ENCODE results near the gene KRT73.

Gene KRT73

DNA sequence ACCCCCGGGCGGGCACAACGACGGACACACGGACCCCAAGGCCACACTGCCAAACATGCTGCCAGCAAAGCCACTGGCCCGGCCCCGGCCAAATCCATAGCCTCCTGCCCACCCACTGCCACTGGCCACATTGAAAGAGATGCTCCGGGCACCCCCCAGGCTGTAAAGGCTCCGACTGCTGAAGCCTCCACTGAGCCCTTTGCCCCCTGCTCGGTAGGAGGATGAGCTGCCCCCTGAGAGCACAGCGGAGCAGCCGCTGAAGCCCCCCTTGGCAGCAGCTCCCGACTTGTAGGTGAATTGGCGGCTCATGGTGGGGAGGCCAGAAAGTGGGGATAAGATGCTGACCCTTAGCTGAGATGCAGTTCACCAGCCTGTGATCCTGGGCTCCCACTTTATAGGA lies at the start of gene KRT73:
TSS of gene KRT73 (minus strand) at position 344 of the 400 bp plus-strand sequence. CDS start at position 309, 35 bp downstream.
- FAIRE-seq = no peak

DNA sequence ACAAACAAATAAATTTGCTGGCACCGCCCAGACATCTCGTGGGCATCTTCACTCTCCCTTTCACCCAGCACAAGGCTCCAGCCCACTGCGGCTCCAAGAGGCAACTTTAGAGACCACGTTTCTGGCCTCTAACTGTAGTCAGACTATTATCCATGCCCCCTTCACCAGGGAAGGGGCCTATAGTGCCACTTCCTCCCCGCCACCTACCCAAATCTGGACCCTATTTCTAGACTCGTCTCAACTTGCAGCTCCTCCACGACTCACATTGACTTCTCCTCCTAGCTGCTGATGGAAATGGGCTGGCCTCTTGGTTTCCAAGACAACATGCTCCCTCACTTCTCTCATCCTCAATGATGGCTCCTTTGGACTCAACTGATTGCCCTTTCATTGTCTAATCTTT lies 49.6 kb upstream of the KRT73 start:
- FAIRE-seq = no peak

DNA sequence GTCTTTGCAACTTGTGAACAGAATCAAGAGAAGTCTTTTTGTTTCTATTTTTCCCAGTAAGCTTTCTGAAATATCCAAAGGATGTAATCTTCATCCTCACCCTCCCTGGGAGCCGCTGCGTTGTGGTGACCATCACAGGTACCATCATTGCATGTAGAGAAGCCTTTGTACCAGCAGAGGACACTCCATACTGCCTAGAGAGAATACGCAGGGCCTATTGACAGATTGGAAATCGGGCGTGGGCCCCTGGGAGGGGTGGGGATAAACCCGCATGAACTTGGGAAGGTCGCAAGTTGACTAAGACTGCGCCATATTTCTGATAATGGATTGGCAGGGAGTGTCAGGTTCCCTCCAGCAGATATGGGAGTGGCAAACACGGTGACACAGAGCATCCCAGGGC lies 49.1 kb upstream of the KRT73 start:
- FAIRE-seq = no peak

DNA sequence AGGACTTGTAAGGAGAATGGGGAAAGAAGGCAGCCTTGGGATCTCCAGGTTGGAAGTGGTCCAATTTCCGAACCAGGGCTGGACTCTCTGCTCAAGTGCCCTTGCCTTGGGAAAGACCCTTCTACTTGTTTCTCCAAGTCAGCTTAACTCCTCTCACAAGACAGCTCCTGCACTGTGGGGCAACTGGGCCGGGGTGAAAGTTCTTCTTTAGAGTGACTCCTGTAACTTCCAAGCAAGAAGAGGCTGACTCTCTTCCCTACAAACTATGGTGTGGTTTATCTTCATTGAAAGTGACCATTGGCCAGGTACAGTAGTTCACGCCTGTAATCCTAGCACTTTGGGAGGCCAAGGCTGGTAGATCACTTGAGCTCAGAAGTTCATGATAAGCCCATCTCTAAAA lies 48.1 kb upstream of the KRT73 start:
- no peak for FAIRE-seq

DNA sequence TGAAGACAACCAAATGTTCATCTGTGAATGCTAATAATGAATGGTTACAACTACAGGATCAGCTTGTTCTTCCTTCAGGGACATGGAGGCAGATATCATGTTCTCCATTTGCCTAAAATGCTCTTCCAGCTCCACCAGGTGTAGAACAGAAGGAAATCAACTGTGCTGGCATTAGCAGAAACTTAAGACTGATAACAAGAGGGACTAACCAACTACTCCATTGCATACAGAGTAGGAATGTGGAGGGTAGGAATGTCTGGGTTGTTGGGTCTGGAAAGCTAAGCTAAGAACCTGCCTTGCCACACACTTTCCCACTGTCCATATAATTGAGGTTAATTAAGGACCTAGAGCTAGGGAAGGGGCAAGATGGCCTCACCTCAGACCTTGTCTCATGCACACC lies 45.1 kb upstream of the KRT73 start:
- no peak for FAIRE-seq

DNA sequence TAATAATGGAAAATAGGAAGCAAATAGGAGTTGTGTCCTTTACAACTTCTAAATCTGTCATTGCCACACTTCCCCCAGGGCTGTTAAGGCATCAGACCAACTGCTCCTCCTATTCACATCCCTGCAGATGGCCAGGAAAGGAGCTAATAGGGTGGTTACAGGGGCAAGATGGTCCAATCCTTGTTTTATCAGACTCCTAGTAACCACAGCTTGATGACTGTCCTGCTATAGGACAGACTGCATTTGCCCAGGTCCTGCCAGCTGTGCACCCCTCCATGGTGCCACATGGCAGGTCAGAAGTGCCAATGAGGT lies 44.5 kb upstream of the KRT73 start:
- FAIRE-seq = no peak

DNA sequence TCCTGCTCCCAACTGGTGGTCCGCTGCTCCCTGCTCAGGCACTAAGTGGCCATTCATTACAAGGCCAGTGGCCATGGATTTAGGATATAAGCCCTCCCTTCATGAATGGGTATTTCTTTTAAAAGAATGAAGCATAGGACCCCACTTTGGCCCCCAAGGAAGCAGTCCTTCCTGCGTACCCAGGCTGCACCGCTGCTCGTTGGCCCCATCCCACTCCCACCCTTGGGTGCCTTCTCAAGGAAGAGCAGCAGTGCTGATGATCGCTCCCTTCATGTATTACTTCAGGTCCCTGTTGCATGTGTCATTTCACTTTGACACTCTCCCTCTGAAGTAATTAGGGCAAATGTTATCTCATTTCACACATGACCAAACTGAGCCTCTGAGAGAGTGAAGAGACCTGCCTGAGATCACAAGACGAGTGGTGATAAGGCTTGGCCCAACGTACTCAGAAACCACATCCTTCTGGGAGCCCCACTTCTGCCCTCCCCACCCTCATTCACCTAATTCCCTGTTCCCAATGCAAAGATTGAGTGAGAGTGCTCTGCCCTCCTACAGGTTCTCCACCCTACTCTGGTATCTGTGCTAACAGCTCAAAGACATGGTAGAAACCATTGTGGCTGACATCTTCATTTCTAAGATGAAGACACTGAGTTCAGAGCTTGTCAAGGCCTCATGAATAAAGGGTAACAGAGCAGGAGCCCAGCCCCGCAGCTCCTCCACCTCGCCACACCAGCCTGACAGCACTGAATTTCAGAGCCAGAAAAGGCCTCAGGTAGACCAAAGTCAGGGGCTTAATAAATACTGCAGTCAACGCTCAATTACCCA lies 43.9 kb upstream of the KRT73 start:
- no peak for FAIRE-seq

DNA sequence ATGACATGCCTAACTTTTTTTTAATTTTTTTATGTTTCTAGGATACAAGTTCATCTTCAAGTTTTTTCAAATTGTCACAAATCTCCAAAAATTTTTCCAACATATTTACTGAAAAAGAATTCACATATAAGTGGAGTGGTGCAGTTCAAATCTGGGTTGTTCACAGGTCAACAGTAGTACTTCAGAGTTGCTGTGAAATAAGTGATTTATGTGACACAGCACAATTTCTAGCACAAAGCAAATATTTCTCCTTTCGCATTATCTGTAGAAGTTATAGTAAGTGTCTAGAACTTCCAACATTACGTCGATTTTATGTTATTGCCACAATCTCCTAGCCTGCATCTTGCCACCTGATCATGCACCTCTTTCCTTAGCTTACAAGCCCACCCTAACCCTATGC lies 43.3 kb upstream of the KRT73 start:
- no peak for FAIRE-seq

DNA sequence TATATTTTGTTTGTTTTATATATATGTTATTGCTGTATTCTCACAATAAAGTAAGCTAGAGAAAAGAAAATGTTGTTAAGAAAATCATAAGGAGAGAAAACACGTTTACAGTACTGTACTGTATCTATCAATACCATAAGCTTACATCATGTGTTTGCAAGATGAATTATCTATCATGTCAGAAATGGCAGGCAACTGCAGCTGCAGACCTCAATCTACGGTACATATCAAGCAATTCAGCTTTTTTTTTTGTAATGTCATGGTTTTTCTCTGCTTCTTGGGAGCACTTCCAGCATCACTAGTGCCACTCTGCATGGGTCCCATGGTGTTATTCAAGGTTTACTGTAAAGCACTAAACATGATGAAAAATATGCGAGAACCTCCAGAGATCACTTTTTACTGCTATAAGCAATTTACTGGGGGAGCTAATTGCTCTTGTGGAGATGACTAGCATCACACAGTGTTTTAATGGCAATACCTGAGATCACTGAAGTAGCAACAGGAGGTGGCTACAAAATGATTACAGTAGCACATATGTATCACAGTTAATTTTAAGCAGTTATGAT lies 42.7 kb upstream of the KRT73 start:
- FAIRE-seq = no peak

DNA sequence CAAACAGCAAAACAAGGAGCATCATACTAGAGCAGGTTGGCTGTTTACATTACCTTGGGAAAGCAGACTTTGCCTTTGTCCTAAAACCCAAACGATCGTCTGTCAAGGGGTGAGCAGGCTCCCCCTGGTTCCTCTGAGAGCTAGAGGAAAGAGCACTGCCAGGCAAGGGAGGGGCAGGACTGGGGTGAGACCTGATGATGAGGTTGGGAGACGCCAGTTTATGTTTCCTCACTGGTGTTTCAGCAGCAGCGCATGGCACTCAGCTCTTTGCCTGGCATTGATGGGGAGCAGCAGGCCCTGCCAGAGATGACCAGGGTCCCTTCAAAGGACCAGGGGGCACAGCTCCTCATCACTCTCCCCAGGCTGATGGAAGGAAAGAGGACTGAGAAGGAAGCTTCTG lies 41.6 kb upstream of the KRT73 start:
- FAIRE-seq = no peak

DNA sequence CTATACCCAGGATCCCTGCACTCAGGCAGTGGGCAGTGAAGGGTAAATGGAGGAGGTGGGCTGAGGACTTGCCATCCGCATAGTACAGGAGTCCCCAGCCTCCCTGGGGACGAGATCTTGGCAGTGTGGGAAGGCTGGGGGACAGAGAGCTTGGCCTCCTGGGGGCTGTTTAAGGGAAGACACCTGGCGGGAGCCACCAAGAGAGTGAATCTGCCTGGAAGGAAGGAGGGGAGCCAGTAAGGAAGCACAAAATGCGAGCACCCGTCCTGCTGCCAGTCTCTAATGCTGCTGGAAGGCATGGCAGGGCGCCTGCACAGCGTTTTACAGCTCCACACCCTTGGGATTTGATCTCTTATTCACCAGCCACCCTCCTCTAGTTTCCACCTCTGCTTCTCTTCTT lies 41.0 kb upstream of the KRT73 start:
- FAIRE-seq = no peak

DNA sequence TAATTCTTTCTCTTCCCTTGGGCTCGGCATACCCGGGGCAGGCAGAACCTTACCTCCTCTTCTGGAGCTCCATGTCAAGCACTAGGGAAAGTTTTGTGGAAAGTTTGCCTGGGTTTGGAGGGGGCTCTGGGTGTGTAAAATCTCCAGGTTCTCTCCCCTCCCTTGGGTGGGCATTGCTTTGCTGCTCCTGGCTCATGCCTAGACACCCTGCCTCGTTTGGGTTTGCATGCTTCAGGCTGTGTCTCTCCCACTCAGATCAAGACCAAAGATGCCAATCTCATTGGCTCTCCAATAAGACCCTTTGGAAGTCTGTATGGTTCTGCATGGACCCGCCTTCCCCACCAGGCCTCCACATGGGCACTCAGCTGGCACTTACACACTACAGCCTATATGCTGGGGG lies 39.8 kb upstream of the KRT73 start:
- no peak for FAIRE-seq

DNA sequence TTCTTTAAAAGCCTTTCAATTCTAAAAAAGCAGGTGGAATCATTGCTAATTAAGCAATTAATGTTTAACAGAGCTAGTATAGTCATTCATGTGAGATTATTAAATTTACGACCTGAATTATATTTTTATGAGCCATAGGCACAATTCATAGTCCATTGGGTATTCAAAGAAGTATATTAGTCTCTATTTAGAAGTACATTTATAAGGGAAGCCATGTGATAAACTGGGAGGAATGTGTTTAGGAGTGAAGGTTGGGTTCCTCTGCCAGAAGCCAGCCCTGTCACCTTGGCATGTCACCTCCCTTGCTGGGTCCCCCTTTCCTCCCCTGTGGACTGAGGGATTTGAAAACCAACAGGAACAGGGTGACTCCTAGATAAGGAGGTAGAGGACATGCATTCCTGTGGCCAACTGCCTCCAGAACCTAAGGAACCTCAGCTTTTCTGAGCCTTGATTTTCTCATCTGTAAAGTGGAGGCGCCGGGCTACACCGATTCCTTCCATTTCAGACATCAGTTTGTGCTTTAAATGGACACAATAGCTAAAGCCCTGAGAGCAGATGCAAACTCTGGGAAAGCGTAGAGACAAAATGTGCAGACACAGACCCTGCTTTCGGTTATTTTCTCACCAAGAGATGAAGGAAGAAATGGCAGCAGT lies 39.0 kb upstream of the KRT73 start:
- no peak for FAIRE-seq

DNA sequence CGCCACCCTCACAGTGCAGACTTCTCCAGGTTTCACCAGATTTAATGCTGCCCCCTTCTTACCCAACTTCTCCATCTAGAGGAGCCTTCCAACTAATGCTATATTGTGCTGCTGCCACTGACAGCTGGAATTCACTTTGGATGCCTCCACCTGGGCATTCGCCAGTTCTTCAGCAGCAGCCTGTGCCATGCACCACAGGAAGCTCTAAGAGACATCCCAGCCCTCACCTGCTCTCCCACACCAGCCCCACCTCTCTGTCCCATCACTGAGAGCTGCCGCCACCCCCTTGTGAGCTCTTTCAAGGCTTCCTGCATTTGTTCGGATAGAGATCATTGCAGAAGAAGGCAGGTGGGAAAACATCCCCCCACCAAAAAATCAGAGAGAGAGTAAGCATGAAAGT lies 38.3 kb upstream of the KRT73 start:
- no peak for FAIRE-seq

DNA sequence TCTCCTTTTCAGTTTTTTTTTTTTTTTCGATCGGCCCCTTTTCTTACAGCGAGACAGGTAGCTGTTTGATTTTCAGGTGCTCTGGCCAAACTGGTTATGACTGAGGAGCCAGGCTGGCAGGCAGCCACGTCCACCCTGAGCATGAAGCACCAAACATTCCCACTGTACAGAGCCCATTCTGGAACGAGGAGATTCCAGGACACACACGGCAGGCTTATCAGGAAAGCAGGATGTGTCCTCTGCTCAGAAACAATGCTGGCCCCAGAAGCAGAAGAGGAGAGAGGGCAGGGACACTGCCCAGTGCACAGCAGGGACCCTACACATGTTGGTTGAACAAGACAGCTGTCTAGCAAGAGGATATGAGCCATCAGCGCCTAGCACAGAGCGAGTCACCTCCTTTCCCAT lies 37.4 kb upstream of the KRT73 start:
- no peak for FAIRE-seq

DNA sequence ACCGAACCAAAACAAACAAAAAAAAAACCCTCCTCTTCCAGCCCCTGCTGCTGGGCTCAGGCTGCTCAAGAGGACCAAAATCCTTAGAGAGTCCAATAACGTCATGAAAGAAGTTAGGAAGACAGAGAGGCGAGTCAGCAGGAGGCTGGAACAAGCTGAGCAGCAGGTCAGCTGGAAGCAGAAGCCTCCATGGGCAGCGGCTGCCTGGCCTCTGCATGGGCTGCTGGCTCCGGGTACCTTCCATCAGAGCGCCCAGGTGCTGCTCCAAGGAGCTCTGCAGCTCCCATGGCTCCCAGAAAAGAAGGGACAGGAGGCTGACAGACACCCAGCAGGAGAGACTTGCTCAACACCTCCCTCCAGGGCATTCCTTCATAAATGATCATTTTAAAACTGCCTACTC lies 36.9 kb upstream of the KRT73 start:
- no peak for FAIRE-seq

DNA sequence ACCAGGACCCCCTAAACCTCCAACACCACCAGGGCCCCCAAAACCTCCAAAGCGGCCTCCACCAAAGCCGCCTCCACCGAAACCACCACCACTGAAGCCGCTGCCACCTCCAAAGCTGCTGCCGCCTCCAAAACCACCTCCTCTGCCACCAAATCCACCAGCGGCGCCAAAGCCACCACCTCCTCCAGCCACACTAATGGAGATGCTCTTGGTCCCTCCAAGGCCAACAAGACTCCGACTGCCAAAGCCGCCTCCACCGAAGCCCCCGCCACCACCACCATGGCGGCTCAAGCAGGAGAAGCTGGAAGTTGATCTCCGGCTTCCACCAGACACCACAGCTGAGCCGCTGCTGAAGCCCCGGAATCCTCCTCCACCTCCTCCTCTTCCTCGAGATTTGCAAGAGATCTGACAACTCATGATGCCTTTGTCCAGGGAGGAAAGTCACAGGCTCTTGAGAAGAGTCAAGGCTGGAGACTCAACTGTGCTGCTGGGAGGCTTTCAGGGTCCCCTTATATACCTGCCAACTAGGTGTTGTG lies 33.4 kb upstream of the KRT73 start, which contains the start of gene KRT2:
TSS of gene KRT2 (minus strand) at position 486 of the 536 bp plus-strand sequence. CDS start at position 417, 69 bp downstream.
- no peak for FAIRE-seq

DNA sequence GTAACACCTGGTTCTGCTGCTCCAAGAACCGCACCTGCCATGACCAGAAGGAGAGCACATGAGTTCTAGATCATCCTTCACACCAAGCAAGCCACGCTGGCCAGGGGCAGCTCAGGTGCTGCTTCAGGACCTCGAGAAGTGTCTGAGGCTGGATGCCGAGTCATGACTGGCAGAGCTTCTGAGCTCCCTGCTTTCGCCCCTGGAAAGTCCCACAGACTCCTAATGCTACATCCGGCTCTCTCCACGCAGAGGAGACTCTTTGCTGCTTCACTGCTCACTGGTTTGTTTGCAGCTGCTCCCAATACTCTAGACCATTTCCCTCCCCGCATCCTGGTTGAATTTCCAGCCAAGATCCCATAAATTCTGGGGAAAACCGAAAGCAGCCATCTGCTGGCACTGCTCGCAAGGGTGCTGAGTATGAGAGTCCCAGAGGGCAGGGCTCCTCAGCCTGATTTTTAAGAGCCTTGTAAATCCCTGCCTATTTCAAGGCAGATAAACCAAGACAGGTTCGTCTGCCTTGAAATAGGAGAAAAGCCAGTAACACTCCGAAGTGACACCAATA lies 32.2 kb upstream of the KRT73 start:
- FAIRE-seq = no peak

DNA sequence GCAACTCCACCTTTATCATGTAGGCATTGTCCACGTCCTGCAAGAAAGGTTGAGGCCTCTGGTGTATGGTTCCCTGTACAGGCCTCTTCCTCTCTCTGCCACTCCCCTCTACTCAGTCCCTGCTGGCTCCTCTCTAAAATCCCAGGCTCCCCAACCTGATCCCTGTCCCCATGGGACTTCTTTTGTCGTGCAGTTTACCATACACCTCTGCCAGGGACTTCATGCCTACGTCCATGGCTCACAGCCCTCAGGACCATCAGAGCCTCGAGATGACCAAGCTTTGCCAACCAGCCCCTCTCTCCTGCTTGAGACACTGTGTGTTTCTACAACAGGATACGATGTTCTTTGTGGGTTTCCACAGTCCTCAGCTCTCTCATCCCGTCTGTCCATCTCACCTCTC lies 30.7 kb upstream of the KRT73 start:
- no peak for FAIRE-seq

DNA sequence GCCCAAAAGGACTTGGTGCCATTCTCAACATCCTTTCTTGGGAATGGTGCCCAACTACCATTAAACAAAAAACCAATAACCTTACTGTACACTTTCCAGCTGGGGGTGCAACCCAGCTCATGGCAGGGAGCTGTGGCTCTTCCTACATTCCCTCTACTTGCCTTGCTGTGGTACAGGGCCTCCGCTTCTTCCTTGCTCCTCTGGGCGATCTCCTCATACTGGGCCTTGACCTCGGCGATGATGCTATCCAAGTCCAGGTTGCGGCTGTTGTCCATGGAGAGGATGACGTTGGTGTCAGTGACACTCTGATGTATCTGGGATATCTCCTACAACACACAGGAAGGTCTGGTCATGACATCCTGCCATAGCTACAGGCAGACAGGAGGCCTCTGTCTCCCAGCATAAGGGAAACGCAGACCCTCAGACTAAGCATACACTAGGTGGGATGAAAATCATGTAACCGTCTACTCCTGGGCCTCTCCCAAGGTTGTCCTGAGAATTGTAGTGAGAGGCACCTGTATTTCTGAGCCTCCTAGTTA lies 29.7 kb upstream of the KRT73 start:
- FAIRE-seq = no peak

DNA sequence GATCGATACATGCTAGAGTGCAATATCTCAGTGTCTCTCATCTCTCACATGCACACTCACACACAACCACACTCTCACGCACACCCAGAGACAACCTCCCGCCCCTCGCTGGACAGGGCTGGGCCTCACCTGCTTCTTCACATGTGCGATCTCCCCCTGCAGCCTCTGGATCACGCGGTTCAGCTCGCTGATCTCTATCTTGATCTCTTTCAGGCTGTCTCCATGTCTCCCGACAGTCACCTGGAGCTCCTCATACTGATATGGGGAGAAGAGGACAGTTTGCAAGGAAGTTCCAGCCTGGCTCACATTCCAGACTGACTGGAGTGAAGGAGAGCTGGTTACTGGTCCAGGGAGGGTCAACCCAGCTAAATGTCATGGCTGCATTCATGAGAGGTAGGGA lies 29.2 kb upstream of the KRT73 start:
- FAIRE-seq = no peak

DNA sequence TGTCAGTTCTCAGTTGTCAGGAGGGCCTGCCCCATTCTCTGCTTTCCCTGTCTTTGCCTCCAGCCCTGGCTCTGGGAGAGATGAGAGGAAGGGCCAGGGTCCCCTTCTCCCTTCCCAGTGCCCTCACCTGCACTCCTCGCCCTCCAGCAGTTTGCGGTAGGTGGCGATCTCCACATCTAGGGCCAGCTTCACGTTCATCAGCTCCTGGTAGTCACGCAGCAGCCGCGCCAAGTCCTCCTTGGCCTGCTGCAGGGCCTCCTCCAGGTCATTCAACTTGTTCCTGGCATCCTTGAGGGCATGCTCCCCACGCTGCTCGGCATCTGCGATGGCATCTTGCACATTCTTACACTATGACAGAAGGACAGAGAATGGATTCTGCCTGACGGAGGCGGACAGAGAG lies 28.3 kb upstream of the KRT73 start:
- FAIRE-seq = no peak

DNA sequence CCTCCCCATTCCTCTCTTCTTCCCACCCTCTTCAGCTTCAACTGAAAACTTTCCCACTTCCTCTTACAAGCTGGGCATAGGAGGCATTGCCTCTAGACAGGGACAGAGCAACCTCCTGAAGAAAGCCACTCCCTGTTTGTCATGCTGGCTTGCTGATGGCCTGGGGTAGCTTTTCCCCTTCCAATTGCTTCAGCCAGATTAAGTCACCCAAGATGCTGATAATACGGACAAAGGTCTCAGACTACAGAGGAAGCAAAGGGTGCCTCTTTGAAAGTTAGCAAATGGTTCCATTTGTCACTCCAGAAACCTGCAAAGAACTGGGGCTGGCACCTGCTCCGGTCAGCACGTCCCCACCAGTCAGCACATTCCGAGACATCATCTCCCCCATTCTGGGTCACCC lies 27.6 kb upstream of the KRT73 start:
- FAIRE-seq = no peak
